Measurements from ENCODE around the gene SAP25. TPM values are rescaled to one million over a fixed set of nuclear protein-coding genes. Genes with fewer than 3 reads are reported as not detected.

SAP25 gene
- total and polyA plus RNA-seq, 2 of the 8 experiments (the other 6 are each of a cell fraction or from before 2014, with no cell fraction given), result 3.6 to 5.8 TPM

GRCh38 chr7:100583132-100584053, 9.7 kb upstream of the SAP25 start (continued):
- TF ChIP-seq EP300 (IDR thresholded peaks at IDR 0.05; ENCODE audit: borderline replicate concordance in 1 of 2, low read depth in 2 of 2, low read length in 2 of 2), result no peak
- TF ChIP-seq POU5F1 (IDR thresholded peaks at IDR 0.05; ENCODE audit: low read depth, low read length), result no peak
- no peak for TF ChIP-seq CREB1 (IDR thresholded peaks at IDR 0.05)
- no peak for TF ChIP-seq CTCF (IDR thresholded peaks at IDR 0.05; ENCODE audit: control extremely low read depth in 1 of 3, insufficient read depth in 1 of 3, low read depth in 1 of 3, low read length in 3 of 3)
- no peak for TF ChIP-seq KDM1A (IDR thresholded peaks at IDR 0.05; ENCODE audit: borderline replicate concordance, low read length)
- no peak for TF ChIP-seq E2F6 (IDR thresholded peaks at IDR 0.05)
- TF ChIP-seq ATF2 (IDR thresholded peaks at IDR 0.05; ENCODE audit: low read length), result no peak
